CD4-positive, alpha-beta T cell treated with Interleukin-12 subunit alpha and Interleukin-12 subunit beta, for 1 hour (primary cell): ENCODE data around the gene ATP6V1C2.
"Not testable (repeated sequence)": the region's sequence is repeated elsewhere in the genome, so short reads cannot be mapped to it uniquely, and the experiment has no call there.

Experiments
- DNase-seq: peaks from one replicate; pipeline ENCODE4 v3.0.0-alpha.2; 2020

The ATP6V1C2 gene

DNA sequence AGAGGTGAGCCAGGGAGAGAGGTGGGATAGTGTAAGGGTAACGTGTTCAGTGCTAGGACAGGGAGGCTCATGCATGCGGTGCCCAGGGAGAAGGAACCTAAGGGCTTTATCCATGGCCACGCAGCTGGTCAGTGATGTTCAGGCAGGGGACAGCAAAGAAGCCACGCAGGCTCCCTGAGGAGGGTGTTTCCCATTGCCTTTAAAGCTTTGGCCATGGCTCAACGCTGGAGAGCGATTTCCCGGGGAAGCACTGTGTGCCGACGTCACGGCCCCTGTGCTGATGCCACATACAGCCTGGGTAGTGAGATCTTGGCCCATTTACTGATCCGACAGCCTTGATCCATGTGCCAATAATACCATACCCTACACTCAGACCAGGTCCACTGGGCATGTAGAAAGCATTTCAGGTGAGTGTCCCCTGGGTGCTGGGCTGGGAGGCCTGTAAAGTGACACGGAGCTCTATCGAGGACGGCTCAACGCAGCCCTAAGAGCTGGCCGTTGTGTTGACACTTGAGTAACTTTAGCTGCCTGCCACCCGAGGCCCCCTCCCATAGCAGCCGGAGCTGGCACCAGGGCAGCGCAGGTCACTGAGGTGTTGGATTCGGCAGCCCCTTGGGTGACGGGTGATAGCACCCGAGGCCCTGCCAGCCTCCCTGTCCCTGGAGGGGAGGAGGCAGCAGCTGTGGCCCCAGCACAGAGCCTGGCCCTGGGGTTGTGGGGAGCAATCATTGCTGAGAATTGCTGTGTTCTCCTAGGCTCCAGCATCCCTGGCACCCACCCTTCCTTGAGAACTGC, 49.7 kb downstream of the ATP6V1C2 start:
- no peak for DNase-seq

DNA sequence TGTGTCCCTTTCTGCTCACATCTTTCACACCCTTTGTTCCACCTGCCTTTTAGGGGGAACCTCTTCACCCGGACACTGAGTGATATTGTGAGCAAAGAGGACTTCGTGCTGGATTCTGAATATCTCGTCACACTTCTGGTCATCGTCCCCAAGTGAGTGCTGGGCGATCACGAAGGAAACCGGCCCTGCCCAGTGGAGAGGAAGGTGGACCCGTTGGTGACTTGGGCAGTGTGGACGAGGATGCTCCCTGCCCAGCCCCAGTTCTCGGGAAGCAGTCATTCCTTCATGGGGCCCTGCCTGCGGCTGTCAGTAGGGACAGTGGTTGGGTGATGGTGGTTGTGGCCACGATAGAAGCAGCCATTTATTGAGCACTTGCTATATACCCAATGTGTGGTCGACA, 50.4 kb downstream of the ATP6V1C2 start:
- no peak for DNase-seq

DNA sequence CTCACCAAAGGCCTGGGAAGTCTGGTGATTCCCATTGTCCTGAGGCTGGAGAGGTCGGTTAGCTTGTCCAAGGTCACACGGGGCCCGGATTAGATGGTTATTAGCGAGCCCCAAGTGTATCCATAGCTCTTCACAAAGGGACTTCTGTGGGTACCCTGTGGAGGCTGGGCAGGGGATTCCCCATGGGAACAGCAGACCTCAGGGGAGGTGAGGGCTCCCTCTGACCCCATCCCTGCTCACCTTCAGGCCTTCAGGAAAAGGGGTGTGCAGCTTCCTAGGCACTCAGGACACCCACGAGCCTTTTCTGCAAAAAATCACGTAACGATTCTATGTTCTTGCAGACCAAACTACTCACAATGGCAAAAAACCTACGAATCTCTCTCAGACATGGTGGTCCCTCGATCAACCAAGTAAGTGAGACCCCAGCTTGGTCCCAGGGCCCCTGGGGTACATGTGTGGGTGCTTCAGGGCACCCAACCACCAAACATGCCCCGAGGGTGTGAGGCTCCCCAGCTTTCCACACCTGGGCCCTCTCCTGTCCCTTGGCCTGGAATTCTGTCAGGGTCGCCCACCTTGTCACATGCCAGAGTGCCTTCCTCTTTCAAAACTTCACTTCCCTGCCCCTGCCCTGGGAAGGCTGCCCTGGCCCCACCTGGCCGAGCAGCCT, 50.9 kb downstream of the ATP6V1C2 start:
- DNase-seq = no peak

DNA sequence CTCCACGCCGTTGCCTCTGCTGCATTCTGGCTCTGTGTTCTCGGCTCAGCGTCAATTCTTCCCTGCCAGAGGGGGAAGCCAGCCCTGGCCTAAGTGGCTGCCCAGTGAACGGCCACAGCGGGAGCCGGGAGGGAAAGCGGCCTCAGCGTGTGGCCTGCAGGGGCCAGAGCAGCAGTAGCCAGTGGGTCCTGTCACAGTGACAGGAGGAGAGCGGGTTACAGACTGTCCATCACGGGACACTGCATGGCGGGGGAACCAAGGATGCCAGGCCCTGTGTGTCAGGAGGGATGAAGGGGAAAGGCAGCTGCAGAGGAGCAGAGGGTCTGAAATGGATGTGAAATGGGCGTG, 51.4 kb downstream of the ATP6V1C2 start:
- no peak for DNase-seq

DNA sequence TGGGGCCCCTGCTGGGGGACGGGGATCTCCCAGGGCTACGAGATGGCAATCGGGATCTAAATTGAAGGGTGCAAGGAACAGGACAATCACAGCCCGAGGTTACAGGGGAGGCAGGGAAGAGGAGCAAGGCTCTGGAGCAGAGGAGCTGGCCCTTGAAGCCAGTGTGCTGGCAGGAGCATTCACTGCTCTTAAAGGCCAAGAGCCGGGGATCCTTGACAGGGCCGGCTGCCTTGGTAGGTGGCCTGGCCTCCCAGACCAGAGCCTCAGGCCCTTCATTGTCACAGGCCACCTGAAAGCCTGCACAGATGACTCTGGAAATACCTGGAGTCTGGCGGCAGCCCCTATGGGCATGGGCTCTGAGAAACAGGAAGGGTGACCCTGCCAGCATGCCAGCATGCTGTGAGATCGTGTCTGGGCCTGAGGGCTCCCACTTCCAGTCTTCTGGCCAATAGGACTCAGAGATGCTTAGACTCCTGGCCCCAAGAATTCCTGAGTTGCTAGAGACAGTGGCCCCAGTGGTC, 52.5 kb downstream of the ATP6V1C2 start:
- DNase-seq = no peak

DNA sequence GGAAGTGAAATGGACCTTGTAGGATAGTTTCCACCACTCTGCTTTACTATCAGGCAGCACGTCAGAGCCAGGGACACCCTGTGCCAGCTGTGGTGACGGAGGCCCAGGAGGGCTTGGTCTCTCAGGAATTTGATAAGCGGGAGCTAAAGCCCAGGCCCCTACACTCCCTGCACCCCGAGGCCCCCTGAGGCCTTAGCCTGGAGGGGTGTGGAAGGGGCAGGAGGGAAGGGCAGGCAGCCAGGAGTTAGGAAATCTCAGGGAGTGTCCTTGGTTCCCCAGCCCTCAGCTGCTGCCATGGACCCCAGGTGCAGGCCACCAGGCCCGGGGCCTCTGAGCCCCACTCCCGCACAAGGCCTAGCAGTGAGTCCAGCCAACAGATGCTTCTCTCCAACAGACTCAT, 53.0 kb downstream of the ATP6V1C2 start:
- no peak for DNase-seq

DNA sequence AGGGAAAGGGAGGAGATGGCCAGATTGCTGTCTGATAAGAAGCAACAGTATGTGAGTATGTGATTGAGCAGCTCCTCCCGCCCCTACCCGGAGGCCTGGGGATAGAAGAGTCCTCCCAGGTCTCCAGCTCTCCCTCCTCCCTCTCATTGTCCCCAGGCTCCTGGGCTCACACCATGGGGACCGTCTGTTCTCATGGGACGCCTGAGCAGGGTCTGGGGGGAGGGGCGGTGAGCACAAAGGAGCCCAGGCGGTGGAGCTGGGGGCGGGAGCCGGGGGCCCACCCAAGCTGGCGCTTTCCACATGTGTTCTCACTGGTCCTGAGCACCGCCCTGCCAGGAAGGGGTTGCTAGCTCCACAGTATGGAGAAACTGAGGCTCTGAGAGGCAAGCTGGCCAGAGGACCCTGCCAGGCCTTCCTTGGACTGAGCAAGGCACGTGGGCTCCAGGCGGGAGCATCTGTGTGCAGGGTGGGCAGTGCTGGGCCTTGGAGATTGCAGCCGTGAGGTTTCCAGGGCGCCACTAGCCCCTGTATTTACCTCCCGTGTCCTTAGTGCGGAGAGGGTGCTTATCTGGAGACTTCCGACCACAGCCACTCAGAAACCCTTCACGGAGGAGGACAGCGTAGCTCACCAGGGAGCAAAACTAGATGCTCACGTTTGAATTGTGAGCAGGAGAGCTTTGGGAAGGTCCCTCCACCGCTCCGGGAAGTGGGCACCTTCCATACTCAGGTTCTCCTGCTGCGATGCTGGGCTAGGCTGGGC, 53.8 kb downstream of the ATP6V1C2 start:
- no peak for DNase-seq

DNA sequence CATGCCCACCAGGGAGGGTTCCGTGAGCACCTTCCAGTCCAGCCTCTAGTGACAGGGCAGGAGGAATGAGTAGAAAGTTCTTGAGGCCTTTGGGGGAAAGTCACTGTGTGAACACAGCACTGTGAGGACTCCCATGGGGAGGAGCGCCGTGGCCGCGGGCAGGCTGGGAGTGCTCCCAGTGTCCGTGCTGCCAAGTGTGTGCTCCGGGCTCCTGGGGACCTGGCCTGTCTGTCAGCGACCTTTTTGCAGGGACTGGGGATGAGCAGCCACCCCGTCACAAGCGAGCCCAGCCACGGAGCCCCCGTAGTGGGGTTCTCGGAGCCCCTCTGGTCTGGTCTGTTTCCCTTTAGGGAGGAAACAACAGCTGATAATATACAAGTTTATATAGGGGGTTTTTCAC, 54.4 kb downstream of the ATP6V1C2 start:
- DNase-seq = no peak

DNA sequence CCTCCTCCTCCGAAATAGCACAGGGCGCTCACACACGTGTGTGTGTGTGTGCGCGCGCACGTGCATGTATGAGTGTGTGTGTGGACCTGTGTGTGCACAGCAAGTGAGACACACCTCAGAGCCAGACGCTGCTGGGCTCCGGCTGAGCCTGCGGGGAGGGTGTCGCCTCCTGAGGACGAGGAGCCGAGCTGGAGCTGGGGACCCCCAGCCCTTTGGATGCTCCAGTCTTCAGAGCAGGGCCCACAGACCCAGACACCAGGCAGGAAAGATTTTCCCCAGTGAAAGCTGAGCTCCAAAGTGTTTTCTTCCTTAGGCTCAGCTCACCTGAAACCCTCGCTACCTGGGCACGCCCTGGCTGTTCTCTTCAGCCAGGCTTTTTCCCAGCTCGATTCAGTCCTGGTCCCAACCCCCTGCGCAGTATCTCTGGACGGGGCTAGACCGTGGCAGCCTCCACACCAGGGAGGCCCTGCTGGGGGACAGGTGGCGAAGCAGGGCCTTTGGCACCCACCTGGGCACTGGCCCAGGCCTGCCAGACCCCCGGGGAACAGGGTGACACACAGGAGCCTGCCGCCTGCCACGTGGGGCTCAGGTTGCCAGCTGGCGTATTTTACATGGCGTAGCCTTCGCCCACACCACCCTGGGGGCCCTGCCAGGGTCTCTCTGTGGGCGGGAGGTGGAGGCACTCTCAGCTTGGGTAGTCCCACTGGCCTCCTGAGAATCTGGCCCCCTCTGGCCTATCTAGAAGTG, 55.0 kb downstream of the ATP6V1C2 start:
- no peak for DNase-seq

DNA sequence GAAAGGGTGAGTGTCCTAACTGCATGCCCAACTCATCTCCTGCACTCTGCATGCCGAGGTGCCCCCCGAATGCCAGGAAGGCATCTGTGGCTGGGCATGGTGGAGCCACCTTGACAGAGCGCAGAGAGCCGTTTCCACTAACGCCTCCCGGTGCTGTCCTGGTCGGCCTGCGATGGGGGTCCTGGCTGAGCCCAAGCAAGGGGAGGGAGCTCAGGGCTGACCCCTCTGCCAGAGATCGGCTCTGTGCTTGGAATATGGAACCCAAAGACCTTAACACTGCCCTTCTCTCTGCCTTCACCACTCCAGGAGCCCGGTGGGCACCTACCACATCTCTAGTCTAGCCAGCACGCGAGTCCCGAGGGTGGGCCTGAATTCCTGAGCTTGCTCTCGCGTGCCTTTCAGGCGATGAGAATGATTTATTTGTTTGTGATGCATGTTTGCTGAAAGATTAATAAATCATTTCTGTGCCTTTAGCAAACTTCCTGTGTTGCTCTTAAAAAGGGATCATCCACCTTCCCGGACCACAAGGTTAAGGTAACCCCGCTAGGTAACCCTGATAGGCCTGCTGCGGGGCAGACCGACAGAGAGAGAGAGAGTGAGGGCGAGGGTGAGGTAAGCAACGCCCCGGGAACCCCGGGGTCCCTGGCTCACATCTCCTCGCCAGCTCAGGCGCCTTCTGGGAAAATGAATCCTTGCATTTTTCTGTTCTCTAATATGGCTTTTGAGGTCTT, 55.8 kb downstream of the ATP6V1C2 start:
- DNase-seq = no peak

DNA sequence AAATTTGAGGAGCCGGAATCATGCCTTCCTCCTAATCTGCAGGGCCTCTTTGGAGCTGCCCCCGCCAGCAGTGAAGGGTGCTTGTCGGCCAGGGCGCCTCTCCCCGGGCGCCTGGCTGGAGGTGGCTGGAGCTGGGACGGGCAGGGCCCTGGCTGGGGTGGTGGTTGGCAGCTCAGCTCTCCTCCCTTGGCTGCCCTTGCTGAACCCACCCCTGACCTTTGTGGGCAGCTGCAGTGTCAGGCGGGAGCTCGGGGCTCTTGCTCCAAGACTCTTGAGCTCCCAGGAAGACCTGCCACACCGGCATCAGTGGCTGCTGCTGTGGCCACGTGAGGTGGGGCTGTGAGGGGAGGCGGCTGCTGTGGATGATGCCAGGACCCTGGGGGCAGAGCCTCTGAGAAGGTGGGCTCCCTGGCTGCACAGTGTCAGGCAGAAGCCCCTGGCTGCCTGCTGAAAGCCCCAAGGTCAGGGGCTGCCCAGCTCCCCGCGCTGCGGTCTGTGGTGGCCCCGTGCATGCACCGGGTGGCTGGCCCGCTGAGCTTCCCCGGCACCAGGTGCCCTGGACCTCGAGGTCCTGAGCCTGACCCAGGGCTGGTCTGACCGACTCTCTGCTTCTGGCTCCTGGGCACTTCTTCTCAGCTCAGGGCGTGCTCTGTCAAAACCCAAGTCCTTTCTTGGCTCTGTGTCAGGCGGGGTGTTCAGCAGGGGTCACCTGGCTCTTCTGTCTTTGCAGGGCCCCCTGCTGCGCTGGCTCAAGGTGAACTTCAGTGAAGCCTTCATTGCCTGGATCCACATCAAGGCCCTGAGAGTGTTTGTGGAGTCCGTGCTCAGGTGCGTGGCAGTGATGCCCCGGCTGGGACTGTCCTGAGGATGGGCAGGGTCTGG, 56.7 kb downstream of the ATP6V1C2 start:
- DNase-seq = no peak

DNA sequence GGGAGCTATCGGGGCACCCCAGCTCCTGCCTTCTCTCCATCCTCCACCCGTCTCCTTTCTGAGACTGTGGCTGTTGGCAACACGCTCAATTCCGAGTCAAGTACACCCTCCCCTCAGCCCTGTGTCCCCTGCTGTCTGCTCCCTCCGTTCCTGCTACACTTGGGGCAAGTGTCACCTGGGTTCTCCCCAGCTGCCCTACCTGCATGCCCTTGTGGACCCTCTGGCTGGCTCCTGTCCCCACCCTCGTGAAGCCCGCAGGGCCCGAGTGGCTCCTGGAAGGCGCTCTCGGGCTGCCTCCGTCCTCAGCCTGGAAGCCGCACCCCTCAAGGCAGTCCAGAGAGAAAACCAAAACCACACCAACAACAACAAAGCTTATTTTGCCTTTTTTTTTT, 57.3 kb downstream of the ATP6V1C2 start:
- no peak for DNase-seq

DNA sequence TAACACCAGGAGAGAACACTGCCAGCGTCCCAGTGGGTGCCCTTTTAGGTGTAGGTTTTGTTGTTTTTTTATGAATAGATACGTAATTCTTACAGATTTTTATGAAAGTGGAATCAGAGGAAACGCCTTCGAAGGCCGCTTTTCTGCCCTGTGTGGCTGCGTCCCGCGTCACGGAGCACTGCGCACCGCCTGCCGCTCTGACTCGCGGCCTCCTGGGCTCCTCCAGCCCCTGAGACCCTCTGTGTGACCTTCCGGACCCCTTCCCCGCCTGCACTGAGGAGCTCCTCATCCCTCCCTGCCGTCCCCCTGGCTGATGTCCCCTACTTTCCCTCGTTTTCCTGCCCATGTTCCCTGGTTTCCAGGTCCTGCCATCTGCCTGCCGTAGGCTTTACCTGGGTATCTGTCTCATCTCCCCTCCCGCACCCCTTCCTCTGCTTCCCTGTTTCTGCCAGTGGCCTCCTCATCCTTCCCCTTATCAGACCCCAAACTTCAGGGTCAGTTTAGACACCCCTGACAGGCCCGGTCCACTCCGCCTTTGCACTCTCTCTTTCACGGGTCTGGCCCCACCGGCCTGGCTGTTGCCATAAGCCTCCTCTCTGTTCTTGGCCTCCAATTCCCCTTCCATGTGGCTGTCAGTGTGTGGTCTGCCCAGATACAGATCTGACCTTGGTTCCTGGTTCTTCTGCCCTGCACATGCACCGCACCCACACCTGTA, 58.5 kb downstream of the ATP6V1C2 start:
- no peak for DNase-seq

DNA sequence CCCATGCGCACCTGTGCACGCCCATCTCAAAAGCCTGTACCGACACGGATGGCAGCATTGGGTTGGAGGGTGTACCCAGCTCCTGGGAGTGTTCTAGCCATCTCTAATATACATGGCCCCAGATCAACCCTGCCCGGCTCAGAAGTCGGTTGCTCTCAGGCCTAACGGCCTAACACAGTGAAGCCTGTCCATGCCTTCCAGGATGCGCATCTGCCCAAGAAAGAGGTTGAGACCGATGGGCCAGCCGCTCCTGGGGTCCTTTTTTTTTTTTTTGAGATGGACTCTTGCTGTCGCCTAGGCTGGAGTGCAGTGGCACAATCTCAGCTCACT, 59.0 kb downstream of the ATP6V1C2 start:
- no peak for DNase-seq

DNA sequence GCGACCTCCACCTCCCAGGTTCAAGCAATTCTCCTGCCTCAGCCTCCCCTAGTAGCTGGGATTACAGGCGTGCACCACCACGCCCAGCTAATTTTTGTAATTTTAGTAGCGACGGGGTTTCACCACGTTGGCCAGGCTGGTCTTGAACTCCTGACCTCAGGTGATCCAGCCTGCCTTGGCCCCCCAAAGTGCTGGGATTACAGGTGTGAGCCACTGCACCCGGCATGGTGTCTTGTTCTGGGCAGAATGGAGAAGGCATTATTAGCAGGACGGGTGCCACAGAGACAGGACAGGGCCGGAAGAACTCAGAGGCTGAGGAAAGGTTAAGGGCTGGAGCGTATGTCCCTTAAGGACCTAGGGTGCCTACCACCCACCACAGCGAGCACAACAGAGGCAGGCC, 59.4 kb downstream of the ATP6V1C2 start:
- not testable (repeated sequence) for DNase-seq

DNA sequence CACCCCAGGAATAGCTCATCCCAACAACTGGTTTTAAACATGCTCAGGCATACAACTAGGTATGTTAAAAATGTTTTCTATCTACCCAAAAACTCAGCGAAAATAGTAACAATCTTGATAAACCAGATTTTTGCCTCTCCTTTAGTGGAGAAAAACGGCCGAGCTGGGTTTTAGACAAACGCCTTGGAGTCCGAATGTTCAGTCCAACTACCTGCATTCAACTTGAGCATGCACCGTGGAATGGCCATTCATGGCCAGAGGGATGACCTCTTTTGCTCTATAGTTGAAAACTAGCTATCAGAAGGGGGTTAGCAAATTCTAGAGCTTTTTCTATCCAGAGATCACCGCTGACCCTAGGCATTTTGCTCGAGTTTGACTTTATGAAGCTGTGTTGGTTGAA, 60.3 kb downstream of the ATP6V1C2 start:
- no peak for DNase-seq

DNA sequence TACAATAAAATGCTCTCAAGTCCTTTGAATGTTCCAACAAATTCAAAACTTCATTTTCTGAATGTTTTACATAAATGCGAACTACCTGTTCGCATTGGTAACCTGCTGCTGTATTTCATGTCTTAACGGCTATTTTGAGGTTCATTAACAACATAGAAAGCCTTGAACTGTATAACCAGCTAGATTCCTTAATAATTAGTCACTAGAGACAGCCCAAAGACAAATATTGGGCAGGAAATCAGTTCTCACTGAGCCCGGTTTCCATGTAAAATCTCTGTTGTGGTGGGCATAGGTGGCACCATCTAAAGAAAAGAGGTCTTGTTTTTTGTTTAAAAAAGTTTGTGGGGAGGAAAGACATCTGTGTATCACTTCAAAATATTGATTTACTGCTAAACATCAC, 62.0 kb downstream of the ATP6V1C2 start:
- DNase-seq = no peak

DNA sequence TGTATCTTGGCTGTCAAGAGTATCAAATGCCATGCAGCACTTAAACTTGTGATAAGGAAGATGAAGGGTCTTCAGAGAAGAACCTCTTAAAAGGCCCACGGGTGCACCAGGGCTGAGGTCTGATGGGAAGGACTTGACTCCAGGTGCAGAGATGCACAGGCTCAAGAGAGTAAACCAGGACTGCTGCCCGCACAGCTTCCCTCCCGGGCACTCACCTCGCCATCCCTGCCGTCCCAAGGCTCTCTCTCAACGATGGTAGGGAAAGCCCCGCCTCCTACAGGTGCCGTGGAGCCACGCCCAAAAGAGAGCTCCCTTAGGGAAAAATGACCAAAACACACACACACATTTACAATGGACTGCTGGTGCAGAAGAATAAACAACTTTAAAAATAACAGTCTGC, 63.3 kb downstream of the ATP6V1C2 start:
- no peak for DNase-seq

DNA sequence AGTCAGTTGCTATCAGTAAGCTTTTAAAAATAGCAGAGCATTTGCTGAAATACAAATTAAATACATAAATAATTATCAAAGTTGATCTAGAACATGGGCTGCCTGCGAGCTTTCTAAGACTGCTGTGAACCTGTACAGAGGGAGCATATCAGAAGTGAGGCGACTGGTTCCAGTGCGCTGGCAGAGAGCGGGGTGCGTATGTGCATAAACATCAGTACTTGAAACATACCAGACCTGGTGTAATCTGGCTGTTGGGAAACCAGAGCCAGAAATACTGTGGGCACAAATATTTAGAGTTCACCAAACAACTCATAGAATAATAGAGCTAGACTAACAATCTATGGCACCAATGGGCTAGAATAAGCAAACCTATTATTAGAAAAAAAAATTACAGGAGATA, 63.8 kb downstream of the ATP6V1C2 start:
- no peak for DNase-seq

DNA sequence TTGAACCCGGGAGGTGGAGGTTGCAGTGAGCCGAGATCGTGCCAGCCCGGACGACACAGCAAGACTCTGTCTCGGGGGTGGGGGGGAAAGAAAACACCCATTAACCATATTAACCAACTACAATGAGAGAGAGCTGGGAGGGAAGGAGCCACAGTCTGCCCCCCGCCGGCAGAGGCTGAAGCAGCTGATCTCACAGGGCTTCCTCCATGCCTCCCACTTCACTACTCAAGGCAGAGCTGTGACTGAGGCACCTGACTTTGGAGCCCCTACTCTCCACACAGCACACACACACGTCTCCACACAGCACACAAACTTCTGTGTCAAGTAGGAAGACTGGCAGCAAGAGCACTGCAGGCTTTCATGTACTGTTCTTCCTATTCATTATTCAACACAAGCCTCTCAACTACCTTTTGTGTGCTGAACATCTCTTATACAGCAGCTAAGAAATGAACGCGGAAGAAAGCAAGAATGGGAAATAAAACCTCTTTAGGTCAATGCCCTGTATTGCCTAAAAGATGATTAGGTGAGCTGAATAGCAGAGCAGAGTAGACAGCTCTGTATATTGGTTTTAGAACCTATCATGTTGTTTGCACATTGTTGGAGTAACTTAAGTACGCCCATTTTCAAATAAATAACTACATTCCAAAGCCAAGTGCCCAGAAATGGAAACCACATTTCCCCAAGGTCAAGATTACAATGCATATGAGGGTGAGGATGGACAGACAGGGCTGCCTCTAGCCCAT, 65.0 kb downstream of the ATP6V1C2 start:
- no peak for DNase-seq
